ENCODE data around the gene NIP7. TPM values are rescaled to one million over a fixed set of nuclear protein-coding genes. Genes with fewer than 3 reads are reported as not detected.
A peak's percentile ranks its signal among the peaks of the same experiment; 100 is the strongest.

Gene NIP7
- total and polyA plus RNA-seq, 9 of the 15 experiments (the other 6 are each of a cell fraction or from before 2014, with no cell fraction given), result 28.9 to 85.5 (median 72.5) TPM

DNA sequence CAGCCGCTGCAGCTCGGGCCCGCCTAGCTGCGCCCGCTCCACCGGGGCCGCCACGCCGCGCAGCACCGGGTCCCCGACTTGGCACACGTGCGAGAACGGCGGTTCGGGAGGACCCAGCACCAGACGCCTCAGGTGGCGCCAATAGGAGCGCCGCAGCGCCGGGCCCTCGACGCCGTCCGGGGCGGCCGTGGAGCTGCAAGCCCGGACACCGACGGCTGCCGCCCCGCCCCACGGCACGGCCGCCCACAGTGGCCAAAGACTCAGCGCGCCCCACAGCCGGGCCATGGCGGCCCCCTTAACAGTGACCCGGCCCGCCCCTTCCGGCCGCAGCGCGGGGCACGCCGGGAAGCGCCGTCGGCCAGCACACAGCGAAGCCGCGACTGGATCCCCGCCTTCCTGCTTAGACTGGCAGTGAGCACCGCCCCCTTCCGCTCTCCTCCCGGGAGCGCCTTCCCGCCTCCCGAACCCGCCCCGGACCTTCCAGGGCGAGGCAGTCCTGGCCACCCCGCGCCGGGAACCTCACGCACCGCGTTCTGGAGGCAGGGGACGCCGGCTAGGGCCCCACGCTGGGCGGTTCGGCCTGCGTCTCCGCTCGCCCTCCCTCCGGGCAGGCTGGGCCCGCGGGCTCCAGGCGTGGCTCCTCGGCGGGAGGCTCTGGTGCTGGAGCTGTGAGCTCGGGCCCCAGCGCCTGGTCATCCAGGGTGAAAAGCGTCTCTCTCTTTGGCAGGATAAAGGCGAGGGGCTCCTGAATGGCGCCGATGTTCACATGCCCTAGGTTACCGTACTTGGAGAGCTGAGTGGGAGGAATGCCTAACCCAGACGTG is 9.1 kb upstream of the NIP7 start, which contains the start of gene PDF (continued):
- TF ChIP-seq, protein P1, sequence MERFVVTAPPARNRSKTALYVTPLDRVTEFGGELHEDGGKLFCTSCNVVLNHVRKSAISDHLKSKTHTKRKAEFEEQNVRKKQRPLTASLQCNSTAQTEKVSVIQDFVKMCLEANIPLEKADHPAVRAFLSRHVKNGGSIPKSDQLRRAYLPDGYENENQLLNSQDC (CRISPR knock-in tag; IDR thresholded peaks at IDR 0.05), result peak; percentile 6; the same call in 1 of the 2 replicates
- TF ChIP-seq, protein P2, sequence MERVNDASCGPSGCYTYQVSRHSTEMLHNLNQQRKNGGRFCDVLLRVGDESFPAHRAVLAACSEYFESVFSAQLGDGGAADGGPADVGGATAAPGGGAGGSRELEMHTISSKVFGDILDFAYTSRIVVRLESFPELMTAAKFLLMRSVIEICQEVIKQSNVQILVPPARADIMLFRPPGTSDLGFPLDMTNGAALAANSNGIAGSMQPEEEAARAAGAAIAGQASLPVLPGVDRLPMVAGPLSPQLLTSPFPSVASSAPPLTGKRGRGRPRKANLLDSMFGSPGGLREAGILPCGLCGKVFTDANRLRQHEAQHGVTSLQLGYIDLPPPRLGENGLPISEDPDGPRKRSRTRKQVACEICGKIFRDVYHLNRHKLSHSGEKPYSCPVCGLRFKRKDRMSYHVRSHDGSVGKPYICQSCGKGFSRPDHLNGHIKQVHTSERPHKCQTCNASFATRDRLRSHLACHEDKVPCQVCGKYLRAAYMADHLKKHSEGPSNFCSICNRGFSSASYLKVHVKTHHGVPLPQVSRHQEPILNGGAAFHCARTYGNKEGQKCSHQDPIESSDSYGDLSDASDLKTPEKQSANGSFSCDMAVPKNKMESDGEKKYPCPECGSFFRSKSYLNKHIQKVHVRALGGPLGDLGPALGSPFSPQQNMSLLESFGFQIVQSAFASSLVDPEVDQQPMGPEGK (CRISPR knock-in tag; IDR thresholded peaks at IDR 0.05; ENCODE audit: borderline replicate concordance), result no peak
- TF ChIP-seq PHTF2 (CRISPR knock-in tag; IDR thresholded peaks at IDR 0.05) (no peak), PTTG1 (tag; IDR thresholded peaks at IDR 0.05; ENCODE audit: low read depth) (no peak), ZBTB1 (CRISPR knock-in tag; IDR thresholded peaks at IDR 0.05; ENCODE audit: borderline replicate concordance, low read depth) (peak; percentile 69), ZZZ3 (IDR thresholded peaks at IDR 0.05) (no peak), SMAD3 (CRISPR knock-in tag; conservative IDR thresholded peaks at IDR 0.05) (0 out of 2 replicates have a peak, but pooled peaks have one; percentile 41), GABPB2 (CRISPR knock-in tag; conservative IDR thresholded peaks at IDR 0.05) (no peak), MCM7 (IDR thresholded peaks at IDR 0.05) (no peak), HLTF (IDR thresholded peaks at IDR 0.05) (no peak), FOXM1 (IDR thresholded peaks at IDR 0.05; ENCODE audit: low read depth) (no peak), FOXM1 (CRISPR knock-in tag; IDR thresholded peaks at IDR 0.05; ENCODE audit: low read depth) (no peak), ELF1 (tag; IDR thresholded peaks at IDR 0.05) (peak; percentile 80), SREBF2 (CRISPR knock-in tag; IDR thresholded peaks at IDR 0.05) (no peak), KAT2B (IDR thresholded peaks at IDR 0.05; ENCODE audit: low read depth, low read length) (no peak), ZNF583 (CRISPR knock-in tag; IDR thresholded peaks at IDR 0.05) (no peak), CREM (IDR thresholded peaks at IDR 0.05; ENCODE audit: low read depth) (peak; percentile 73), MEIS2 (IDR thresholded peaks at IDR 0.05; ENCODE audit: partially characterized antibody) (peak; percentile 6), SMARCE1 (IDR thresholded peaks at IDR 0.05) (no peak), PURB (CRISPR knock-in tag; IDR thresholded peaks at IDR 0.05; ENCODE audit: low read depth) (no peak), HNRNPLL (IDR thresholded peaks at IDR 0.05; ENCODE audit: low read depth, low read length, poor library complexity, severe bottlenecking) (no peak), SMAD2 (IDR thresholded peaks at IDR 0.05; ENCODE audit: low read depth, low read length) (no peak)
- TF ChIP-seq, protein P3, sequence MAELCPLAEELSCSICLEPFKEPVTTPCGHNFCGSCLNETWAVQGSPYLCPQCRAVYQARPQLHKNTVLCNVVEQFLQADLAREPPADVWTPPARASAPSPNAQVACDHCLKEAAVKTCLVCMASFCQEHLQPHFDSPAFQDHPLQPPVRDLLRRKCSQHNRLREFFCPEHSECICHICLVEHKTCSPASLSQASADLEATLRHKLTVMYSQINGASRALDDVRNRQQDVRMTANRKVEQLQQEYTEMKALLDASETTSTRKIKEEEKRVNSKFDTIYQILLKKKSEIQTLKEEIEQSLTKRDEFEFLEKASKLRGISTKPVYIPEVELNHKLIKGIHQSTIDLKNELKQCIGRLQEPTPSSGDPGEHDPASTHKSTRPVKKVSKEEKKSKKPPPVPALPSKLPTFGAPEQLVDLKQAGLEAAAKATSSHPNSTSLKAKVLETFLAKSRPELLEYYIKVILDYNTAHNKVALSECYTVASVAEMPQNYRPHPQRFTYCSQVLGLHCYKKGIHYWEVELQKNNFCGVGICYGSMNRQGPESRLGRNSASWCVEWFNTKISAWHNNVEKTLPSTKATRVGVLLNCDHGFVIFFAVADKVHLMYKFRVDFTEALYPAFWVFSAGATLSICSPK (IDR thresholded peaks at IDR 0.05; ENCODE audit: borderline replicate concordance), result no peak
- TF ChIP-seq, protein P4, sequence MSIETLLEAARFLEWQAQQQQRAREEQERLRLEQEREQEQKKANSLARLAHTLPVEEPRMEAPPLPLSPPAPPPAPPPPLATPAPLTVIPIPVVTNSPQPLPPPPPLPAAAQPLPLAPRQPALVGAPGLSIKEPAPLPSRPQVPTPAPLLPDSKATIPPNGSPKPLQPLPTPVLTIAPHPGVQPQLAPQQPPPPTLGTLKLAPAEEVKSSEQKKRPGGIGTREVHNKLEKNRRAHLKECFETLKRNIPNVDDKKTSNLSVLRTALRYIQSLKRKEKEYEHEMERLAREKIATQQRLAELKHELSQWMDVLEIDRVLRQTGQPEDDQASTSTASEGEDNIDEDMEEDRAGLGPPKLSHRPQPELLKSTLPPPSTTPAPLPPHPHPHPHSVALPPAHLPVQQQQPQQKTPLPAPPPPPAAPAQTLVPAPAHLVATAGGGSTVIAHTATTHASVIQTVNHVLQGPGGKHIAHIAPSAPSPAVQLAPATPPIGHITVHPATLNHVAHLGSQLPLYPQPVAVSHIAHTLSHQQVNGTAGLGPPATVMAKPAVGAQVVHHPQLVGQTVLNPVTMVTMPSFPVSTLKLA (conservative IDR thresholded peaks at IDR 0.05), result peak; percentile 64 to 67

Data from K562 (cell line).